22Rv1 (cell line): Measurements from ENCODE around the gene SLC9A5.

Experiments
- CTCF ChIP-seq: fragments of 450-650 bp; IDR thresholded peaks from 2 replicates; pipeline ENCODE4 v1.5.1; 2017; ENCODE audit warnings: mild to moderate bottlenecking
- ZFX ChIP-seq: fragments of 450-650 bp; IDR thresholded peaks from 2 replicates; pipeline ENCODE4 v1.6.1; 2017; ENCODE audit warnings: antibody characterized with exemption, borderline replicate concordance

GRCh38 chr16:67206129-67206837 lies 42.5 kb upstream of the SLC9A5 start:
- no peak for TF ChIP-seq CTCF
- no peak for TF ChIP-seq ZFX
